Body of pancreas (tissue), 4 donors: ENCODE results near the gene MCTP2.

ENCODE experiments used
- POLR2A ChIP-seq, 3 donors: fragments of 450-650 bp; IDR thresholded peaks; one replicate each; pipeline ENCODE4 v1.6.1; 2016; ENCODE audit warnings: antibody characterized with exemption in 3 of 3, mild to moderate bottlenecking in 2 of 3
- TF ChIP-seq, protein P1 (sequence below), 7 experiments: fragments of 450-650 bp in 4 of 7; fragments of 200-600 bp in 3 of 7; sonication (generic) in 3 of 7; IDR thresholded peaks; one replicate each; pipeline ENCODE4 v1.5.1; 2016 to 2019; ENCODE audit warnings: antibody characterized with exemption in 7 of 7

DNA sequence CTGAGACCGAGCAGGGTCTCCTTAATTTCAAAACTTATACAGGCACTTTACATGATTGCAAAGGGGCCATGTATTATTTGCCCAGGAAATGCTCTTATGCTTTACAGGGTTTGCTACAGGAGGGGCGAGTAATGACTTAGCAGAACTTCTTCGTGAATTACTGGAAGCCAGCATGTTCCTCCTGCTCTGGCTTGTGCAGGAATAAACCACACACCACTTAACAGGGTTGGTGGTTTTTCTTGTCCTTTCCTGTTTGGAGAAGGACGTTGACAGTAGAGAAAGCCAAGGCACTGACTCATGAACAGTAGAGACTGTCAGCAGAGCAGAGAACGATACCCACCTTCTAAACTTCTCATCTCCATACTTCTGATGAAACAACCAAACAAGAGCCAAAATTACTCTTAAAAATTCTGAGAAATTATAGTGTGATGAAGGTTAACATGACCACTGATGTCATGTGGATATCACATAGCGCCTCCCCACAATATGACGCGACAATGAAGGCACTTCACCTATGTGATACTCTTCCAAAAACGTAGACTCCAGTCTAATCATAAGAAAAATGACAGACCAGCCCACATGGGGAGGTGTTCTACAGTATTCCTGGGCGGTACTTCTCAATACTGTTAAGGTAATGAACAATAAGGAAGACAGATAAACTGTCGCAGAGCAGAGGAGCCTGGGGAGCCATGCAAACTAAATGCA lies 24.7 kb upstream of the MCTP2 start:
- TF ChIP-seq POLR2A (IDR thresholded peaks at IDR 0.05): no peak
- TF ChIP-seq, protein P1, sequence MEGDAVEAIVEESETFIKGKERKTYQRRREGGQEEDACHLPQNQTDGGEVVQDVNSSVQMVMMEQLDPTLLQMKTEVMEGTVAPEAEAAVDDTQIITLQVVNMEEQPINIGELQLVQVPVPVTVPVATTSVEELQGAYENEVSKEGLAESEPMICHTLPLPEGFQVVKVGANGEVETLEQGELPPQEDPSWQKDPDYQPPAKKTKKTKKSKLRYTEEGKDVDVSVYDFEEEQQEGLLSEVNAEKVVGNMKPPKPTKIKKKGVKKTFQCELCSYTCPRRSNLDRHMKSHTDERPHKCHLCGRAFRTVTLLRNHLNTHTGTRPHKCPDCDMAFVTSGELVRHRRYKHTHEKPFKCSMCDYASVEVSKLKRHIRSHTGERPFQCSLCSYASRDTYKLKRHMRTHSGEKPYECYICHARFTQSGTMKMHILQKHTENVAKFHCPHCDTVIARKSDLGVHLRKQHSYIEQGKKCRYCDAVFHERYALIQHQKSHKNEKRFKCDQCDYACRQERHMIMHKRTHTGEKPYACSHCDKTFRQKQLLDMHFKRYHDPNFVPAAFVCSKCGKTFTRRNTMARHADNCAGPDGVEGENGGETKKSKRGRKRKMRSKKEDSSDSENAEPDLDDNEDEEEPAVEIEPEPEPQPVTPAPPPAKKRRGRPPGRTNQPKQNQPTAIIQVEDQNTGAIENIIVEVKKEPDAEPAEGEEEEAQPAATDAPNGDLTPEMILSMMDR (IDR thresholded peaks at IDR 0.05): no peak
